Coronary artery (tissue), 2 donors: Measurements from ENCODE around the gene NT5C2.

Experiments used
- DNase-seq: peaks from one replicate; pipeline ENCODE4 v3.0.0-alpha.2; 2017; ENCODE audit warnings: low spot score
- H3K27ac ChIP-seq, 2 donors: fragments of 200-600 bp; sonication (generic); one replicate each; pipeline ENCODE4 v1.5.1; 2016 to 2019
- H3K4me3 ChIP-seq: fragments of 200-600 bp; sonication (generic); 2 replicates; pipeline ENCODE4 v1.5.1; 2016; ENCODE audit warnings: mild to moderate bottlenecking, moderate library complexity
- TF ChIP-seq, protein P1 (sequence below): fragments of 200-600 bp; sonication (generic); IDR thresholded peaks from one replicate; pipeline ENCODE4 v1.5.1; 2019; ENCODE audit warnings: antibody characterized with exemption

NT5C2 gene

DNA sequence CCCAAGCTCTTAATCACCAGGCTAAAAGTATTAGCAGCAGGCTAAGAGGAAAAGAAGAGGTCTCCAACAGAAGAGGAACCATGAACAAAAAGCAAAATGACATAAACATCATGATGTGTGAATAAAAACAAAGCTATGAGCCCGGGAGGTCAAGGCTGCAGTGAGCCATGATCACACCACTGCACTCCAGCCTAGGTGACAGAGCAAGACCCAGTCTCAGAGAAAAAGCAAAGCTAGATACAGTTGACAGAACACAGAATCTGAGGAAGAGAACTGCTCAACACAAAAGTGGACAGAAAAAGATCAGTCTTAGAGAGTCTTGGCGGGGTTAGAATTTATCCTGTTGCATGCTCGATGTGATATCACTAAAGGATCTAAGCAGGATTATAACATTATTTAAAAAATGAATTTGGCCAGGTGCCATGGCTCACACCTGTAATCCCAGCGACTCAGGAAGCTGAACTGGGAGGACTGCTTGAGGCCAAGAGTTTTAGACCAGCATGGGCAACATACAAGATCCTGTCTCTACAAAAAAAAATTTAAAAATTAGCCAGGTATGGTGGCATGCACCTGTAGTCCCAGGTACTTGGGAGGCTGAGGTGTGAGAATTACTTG, 37.5 kb downstream of the NT5C2 start:
- H3K4me3 ChIP-seq: no peak overlapping the region
- H3K27ac ChIP-seq: peak overlapping the region; percentile 33 to 65
- no peak for DNase-seq
- TF ChIP-seq, protein P1, sequence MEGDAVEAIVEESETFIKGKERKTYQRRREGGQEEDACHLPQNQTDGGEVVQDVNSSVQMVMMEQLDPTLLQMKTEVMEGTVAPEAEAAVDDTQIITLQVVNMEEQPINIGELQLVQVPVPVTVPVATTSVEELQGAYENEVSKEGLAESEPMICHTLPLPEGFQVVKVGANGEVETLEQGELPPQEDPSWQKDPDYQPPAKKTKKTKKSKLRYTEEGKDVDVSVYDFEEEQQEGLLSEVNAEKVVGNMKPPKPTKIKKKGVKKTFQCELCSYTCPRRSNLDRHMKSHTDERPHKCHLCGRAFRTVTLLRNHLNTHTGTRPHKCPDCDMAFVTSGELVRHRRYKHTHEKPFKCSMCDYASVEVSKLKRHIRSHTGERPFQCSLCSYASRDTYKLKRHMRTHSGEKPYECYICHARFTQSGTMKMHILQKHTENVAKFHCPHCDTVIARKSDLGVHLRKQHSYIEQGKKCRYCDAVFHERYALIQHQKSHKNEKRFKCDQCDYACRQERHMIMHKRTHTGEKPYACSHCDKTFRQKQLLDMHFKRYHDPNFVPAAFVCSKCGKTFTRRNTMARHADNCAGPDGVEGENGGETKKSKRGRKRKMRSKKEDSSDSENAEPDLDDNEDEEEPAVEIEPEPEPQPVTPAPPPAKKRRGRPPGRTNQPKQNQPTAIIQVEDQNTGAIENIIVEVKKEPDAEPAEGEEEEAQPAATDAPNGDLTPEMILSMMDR: no peak

DNA sequence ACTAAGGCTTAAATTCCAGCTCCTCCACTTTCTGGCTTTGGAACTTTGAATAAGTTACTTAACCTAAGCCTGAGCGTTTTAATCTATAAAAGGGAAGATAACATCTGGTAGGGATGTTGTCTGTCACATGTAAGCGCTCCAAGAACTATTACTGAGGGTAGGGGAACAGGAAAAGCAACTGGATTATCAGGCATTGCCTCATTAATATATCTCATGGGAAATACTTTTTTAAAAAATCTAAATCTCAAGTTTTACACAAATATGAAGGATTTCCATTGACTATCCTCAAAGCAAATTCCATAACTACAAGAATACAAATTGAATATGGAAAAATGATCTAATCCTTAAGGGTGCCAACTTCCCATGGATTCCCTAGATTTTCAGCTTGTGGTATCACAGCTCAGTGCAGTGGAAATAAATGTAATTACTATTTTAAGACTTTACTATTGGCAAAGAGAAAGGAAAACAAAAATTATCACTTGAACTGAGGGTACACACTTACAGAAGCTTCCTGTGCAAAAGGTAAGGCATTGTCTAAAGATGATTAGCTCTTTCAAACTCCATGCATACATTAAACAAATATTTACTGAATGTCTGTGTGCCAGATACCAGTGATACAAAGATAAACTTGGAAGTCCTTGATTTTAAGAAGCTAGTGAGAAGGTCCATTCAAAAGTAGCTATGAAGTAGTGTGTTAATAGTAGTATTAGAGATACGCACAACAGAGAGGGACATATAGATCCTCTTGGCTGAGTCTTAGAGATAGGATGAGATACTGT, 38.4 kb downstream of the NT5C2 start:
- TF ChIP-seq, protein P1: no peak
- H3K4me3 ChIP-seq: no peak overlapping the region
- peak overlapping the region; percentile 65 to 70 for H3K27ac ChIP-seq
- no peak for DNase-seq

DNA sequence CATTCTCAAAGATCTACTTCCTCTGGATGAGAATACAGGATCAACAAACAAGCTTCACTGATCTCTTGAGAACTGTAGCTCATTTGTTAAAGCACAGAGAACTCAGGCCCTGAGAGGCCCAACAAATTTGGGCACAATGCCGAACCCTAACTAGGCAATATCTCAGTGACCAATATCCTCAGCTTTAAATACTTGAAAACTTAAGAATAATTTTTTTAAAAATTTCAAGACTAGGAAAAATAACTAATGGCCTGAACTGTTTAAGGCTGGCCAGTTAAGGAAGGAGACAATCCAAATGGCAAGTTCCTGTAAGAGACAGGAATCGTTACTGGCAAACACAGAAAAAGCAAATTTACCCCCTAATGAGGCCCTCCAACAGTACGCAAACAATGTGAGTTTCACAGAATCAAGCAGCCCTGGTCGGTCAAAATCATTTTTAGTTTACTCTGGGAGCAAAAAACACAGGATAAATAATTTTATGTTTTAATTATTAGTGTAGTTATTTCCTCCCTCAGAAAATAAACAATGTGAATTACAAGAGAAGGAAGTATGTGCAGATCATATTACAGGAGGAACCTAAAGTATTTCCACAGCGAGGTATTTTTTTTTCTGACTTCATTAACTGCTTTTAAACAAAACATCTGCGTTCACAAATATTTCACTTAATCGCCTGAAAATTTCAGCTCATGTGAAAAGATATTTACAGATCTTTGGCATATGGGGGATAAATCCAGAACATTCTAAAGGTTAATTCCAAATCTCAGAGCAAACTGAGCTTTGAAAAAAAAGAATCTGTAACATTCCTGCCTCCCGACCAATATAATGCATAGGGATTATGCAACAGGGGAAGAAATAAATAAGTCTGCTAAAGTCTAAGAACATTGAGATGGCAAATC, 39.5 kb downstream of the NT5C2 start:
- no peak for DNase-seq
- H3K4me3 ChIP-seq: peak overlapping the region; percentile 55
- TF ChIP-seq, protein P1: no peak
- H3K27ac ChIP-seq: peak overlapping the region; percentile 65 to 80

DNA sequence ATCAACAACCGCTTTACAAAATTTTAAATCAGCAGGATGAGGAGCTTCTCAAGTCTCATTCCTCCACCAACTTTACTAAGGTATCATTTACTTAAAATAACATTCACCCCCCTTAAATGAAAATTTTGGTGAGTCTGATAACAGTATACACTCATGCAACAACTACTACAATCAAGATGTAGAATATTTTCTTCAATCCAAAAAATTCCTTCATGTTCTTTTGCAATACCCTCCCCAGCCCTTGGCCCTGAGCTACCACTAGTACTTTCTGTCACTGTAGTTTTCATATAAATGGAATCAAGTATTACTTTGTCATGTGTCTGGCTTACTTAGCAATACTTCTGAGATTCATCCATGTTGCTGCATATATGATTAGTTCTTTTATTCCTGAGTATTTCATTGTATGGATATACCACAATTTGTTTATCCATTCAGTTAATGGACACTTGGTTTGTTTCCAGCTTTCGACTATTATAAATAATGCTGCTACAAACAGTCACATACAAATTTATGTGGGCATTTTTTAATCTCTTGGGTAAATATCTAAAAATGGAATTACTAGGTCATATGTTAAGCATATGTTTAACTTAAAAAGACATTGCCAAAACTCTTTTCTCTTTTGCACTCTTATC, 43.0 kb downstream of the NT5C2 start:
- no peak for DNase-seq
- TF ChIP-seq, protein P1: no peak
- peak overlapping the region in 1 of 2 donors; percentile 36 for H3K27ac ChIP-seq
- H3K4me3 ChIP-seq: no peak overlapping the region

DNA sequence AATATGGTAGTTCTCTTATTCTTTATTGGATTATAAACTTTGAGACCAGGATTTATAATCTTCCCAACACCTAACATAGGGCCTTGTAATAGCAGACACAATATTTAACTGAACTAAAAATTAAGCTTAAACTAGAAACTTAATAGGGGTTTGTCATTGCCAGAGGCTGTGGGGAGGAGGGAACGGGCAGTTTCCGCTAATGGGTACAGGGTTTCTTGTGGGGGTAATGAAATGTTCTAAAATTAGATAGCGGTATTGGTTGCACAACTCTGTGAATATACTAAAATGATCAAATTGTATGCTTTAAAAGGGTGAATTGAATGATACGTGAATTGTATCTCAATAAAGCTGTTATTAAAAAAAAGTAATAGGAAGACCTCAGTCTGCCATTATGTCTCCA, 45.4 kb downstream of the NT5C2 start:
- no peak for DNase-seq
- Histone ChIP-seq H3K4me3 (no peak overlapping the region), H3K27ac (peak overlapping the region in 1 of 2 donors; percentile 6)
- TF ChIP-seq, protein P1: no peak

DNA sequence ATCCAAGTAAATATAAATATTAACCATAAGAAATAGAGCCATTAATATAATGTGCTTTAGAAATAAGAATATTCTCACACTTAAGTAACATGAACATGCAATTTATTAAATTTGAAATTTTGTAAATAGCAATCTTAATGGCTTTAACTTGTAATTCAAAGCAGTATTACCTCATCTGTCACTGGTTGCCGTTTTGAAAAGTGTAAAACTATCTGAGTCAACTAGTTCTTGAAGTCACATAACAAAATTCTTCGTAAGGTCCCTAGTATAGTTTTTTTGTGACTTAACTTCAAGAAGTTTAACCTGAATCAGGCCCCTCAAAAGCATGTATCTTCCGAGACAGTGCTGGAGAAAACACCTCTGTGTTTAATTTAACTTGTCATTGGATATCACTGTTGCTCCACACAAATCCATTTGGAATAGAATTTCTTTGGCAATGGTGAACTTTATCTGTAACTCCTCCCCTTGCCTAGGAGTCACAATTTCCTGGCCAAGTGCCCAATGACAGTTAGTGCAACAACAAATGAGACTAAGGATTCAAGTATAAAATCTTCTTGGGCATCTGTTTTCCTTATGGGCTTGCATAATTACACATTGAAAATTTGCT, 47.1 kb downstream of the NT5C2 start:
- peak; percentile 82 for DNase-seq
- Histone ChIP-seq H3K4me3 (peak overlapping the region; percentile 15), H3K27ac (peak overlapping the region; percentile 53 to 76)
- TF ChIP-seq, protein P1: no peak
